ENCODE measurements around the gene MT1X.
"Not testable (repeated sequence)": the region's sequence is repeated elsewhere in the genome, so short reads cannot be mapped to it uniquely, and the experiment has no call there.

Gene MT1X

GRCh38 chr16:56653218-56653617 is 29.1 kb upstream of the MT1X start:
- no peak for TF ChIP-seq CTCF (IDR thresholded peaks at IDR 0.05)
- DNase-seq (ENCODE audit: low spot score): no peak
- H3K4me3 ChIP-seq: no peak overlapping the region
- H3K27ac ChIP-seq: no peak overlapping the region

DNA sequence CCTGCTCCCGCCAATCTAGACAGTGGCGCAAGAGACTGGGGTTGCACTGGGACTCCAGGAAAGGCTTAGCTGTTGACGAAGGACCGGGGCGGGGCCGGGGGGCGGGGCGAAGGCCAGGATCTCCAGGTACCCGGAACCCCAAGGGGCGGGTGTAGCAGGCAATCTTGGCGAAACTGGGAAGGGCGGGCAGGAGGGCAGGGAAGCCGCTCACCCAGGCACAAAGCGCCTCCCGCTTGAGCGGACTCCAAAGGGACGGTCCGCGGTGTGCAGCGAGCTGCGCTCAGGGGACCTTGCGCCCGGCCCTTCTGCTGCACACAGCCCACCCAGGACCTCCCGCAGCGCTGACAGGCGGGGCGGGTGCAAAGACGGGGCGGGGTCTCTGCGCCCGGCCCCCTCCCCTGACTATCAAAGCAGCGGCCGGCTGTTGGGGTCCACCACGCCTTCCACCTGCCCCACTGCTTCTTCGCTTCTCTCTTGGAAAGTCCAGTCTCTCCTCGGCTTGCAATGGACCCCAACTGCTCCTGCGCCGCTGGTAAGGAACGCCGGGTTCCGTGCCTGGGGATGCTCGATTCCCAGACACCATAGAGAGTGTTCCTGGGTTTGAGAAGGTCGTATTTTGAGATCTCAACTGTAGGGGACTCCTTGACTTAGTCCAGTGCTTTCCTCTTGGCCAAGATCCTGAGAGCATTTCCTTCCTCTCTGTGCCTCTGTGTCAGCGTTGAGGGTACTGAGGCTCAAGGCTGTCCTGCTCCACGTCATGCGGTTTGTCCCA is 24.5 kb upstream of the MT1X start, which contains the start of gene MT1F:
Gene MT1F, plus strand, starts transcription at position 405 of the 772 bp plus-strand sequence. Its CDS starts 100 bp downstream, at position 505.
- no peak for TF ChIP-seq CTCF (IDR thresholded peaks at IDR 0.05)
- Histone ChIP-seq H3K27ac (peak within 1 kb of the TSS; percentile 56 to 57), H3K4me3 (peak within 1 kb of the TSS; percentile 74)
- DNase-seq (ENCODE audit: low spot score): peak; percentile 83

DNA sequence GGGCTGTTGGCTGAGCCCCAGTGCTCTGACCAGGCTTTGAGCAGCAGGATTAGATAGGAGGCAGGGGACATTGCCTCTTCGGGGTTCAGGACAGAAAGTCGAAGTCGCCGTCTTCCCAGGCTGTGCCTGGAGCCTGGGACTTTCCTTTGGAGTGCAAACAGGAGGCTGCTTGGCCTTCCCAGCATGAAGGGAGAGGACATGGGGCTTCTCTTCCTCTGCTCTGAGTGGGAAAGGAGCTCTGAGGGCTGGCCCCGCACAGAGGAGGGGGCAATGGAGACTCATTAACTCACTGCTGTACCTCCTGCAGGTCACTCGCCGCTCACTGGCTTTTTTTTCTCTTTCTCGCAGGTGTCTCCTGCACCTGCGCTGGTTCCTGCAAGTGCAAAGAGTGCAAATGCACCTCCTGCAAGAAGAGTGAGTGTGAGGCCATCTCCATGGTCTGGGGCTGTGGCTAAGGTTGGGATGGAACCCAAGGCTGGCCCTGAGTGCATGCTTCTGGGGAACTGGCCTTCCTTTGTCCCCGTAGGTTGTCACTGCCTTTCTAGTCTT is 23.9 kb upstream of the MT1X start:
- DNase-seq (ENCODE audit: low spot score): no peak
- Histone ChIP-seq H3K4me3 (peak overlapping the region; percentile 74), H3K27ac (peak overlapping the region in 1 of 2 donors; percentile 56)
- no peak for TF ChIP-seq CTCF (IDR thresholded peaks at IDR 0.05)

DNA sequence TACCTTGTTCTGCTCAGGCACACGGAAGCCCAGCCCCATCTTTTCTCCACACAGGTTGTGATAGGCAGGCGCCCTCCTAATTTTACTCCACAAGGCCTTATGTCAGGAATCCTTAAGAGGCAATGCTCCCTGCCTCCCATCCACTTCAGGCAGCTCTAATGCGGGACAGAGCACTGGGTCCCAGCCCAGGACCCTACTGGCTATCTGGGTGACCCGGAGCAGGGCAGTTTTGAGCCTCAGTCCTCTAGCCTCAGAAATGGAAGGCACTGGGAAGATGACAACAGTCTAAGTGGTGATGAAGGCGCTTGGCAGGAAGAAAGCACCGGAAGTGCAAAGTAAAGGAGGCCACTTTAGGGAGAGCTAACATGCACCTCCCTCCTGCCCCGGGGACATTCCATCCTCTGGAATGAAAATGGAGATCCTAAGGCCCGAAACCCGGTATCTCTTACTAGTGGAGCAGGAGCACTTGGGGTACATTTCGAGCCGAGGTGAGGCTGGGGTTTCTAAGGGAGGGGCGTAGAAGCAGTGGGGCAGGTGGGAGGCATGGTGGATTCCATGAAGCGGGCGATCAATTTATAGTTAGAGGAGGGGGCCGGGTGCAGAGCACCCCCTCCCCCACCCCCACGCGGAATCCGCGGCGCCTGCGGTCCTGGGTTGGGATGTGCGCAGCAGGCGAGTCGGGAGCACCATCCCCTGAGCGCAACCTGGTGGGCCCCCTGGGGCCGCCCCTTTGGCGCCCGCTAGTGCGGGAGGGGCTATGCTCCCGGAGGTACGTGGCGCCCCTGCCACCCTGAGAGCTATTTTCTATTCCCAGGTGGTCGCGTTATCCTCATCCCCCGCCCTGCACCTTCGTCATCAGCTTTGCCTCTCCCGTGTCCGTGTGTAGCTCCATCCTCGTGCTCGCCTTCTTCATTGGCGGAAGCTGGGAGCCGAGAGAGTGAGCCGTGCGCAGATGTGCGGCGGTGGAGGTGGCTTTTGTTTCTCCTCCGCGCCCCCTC is 19.6 kb upstream of the MT1X start:
- H3K4me3 ChIP-seq: peak overlapping the region; percentile 46
- no peak overlapping the region for H3K27ac ChIP-seq
- DNase-seq (ENCODE audit: low spot score): no peak
- TF ChIP-seq CTCF (IDR thresholded peaks at IDR 0.05): no peak

DNA sequence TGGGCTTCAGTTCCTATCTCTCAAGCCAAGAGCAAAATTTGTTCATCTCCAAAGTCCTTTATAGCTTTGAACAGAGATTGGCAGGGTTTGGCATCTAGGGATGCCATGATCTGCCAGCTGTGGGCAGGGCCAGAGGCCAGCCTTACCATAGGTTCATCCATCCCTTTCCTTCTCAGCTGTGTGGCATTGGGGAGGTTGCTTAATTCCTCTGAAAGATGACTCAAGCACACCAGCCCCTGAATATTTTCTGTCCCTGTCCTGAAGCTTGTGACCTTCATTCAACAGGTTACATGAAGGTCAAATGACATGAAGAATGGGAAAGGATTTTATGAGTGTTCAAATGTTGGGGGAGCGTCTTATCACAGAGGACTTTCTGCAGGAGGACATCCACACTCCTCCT is 17.8 kb upstream of the MT1X start:
- H3K4me3 ChIP-seq: no peak overlapping the region
- no peak for DNase-seq (ENCODE audit: low spot score)
- no peak for TF ChIP-seq CTCF (IDR thresholded peaks at IDR 0.05)
- H3K27ac ChIP-seq: no peak overlapping the region

GRCh38 chr16:56665286-56666261 is 16.7 kb upstream of the MT1X start:
- not testable (repeated sequence) for H3K4me3 ChIP-seq

More at GRCh38 chr16:56665286-56666261, 16.7 kb upstream of the MT1X start:
- not testable (repeated sequence) for H3K27ac ChIP-seq; DNase-seq (ENCODE audit: low spot score)
